ENCODE results near the gene SDF4. TPM values are rescaled to one million over a fixed set of nuclear protein-coding genes. Genes with fewer than 3 reads are reported as not detected.

SDF4 gene
- total and polyA plus RNA-seq, 2 experiments from 2014 or later = 214 to 261 TPM

DNA sequence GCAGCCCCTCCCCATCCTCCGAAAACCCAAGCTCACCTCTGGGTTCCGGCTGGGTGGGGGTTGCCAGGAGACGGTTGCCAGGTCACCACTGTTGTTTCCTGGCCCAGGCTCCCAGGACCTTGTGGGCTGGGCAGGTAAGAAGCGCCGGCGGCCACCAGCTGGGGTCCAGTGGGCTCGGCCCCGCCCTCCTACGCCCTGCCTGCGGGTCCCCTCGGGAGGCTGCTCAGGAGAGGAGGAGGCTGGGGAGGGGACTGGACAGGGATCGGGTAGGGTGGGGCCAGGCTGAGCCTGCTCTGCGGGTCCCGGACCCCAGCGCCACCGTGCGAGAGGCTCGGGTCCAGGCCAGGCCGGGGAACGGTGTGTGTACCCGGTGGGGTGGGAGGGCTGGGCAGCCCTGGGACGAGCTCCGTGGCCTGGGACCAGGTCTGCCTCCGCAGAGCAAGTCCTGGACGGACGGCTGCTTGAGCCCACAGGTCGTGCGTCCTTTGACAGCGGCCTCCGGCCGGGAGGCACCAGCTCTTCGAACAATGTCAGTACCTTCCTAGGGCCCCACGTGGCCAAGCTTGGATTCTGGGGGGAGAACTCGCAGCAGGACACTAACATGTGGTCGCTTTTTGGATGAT, 57.9 kb downstream of the SDF4 start, which contains the start of gene TTLL10:
TSS of gene TTLL10 (plus strand) at position 88 of the 623 bp plus-strand sequence. CDS start 5,336 bp downstream, outside the sequence.
- H4K20me1 ChIP-seq (ENCODE audit: insufficient read depth) = no peaks in the 10 kb centered on the region
- H3K4me1 ChIP-seq (ENCODE audit: insufficient read depth) = no peaks in the 10 kb centered on the region
- H3K27ac ChIP-seq = no peak within 1 kb of the TSS
- TF ChIP-seq EZH2phosphoT487 (IDR thresholded peaks at IDR 0.05; ENCODE audit: insufficient read depth, low read depth) (no peak), EZH2 (IDR thresholded peaks at IDR 0.05; ENCODE audit: insufficient read depth, poor library complexity, severe bottlenecking) (no peak)
- H3F3A ChIP-seq (ENCODE audit: insufficient read depth) = no peaks in the 10 kb centered on the region
- in situ Hi-C loops (cut with MboI) = no loop called here
- H3K79me2 ChIP-seq (ENCODE audit: insufficient read depth) = no peaks in the 10 kb centered on the region
- no peaks in the 10 kb centered on the region for H3K9me2 ChIP-seq (ENCODE audit: insufficient read depth)
- no peak within 1 kb of the TSS for H3K9ac ChIP-seq
- no peaks in the 10 kb centered on the region for H3K9me3 ChIP-seq (ENCODE audit: low read depth)
- peaks cover 33% of the 10 kb centered on the region for H3K27me3 ChIP-seq (replicated peaks; ENCODE audit: insufficient read depth)
- no peak within 1 kb of the TSS for H3K4me3 ChIP-seq
- DNase-seq = no peak
- no peaks in the 10 kb centered on the region for H3K36me3 ChIP-seq (ENCODE audit: low read depth)
- 19 to 24% methylated on average over 22 to 31 of the region's 35 CpGs for WGBS, 2 experiments (ENCODE audit: low coverage in 1 of 2, low lambda C conversion rate in 2 of 2, missing lambda C conversion rate in 2 of 2)
- H2AFZ ChIP-seq = no peak within 1 kb of the TSS
- H3K4me2 ChIP-seq (ENCODE audit: unreplicated experiment) = no peak within 1 kb of the TSS

DNA sequence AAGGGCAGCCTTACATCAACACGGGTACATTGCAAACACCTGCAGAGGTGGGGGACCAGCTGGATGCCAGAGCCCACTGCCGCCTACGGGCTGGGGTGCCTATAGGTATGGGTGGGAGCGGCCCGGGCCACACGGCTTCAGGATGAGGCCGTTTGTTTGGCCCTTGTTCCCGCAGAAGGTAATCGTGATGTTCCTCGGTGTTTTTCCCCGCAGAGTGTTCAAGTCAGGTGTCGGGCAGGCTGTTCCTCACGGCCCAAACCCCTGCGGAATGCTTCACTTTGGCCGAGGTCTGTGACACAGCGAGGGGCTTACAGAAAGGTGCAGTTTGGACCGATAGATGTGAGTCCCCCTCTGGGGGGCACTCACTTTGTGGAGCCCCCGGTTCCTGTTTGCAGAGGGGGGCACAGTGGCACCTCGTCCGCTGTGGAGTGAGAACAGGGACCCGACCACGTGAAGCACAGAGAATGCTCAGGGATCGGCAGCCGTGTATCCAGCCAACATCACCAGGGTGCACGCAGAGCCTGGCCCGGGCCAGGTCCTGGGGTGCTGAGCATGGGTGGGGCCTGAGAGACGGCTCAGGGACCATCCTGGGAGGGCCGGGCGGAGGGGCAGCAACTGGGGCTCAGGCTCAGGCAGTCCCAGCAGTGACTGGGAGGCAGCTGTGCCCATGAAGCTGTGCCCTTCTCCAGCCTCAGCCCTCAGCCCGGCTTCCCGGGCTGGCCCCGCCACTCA, 58.6 kb downstream of the SDF4 start:
- Histone ChIP-seq H2AFZ (no peak overlapping the region), H3K36me3 (ENCODE audit: low read depth) (no peaks in the 10 kb centered on the region), H3K27me3 (replicated peaks; ENCODE audit: insufficient read depth) (peaks cover 33% of the 10 kb centered on the region), H3K9ac (no peak overlapping the region), H3F3A (ENCODE audit: insufficient read depth) (no peaks in the 10 kb centered on the region), H3K9me3 (ENCODE audit: low read depth) (no peaks in the 10 kb centered on the region), H3K4me2 (ENCODE audit: unreplicated experiment) (no peak overlapping the region), H3K27ac (no peak overlapping the region), H3K79me2 (ENCODE audit: insufficient read depth) (no peaks in the 10 kb centered on the region), H3K9me2 (ENCODE audit: insufficient read depth) (no peaks in the 10 kb centered on the region), H3K4me1 (ENCODE audit: insufficient read depth) (no peaks in the 10 kb centered on the region), H3K4me3 (no peak overlapping the region), H4K20me1 (ENCODE audit: insufficient read depth) (no peaks in the 10 kb centered on the region)
- TF ChIP-seq EZH2 (IDR thresholded peaks at IDR 0.05; ENCODE audit: insufficient read depth, poor library complexity, severe bottlenecking) (peak; percentile 77), EZH2phosphoT487 (IDR thresholded peaks at IDR 0.05; ENCODE audit: insufficient read depth, low read depth) (no peak)
- DNase-seq = no peak
- in situ Hi-C loops (cut with MboI) = no loop called here
- 32 to 36% methylated on average over 29 to 32 of the region's 32 CpGs for WGBS, 2 experiments (ENCODE audit: low coverage in 1 of 2, low lambda C conversion rate in 2 of 2, missing lambda C conversion rate in 2 of 2)

DNA sequence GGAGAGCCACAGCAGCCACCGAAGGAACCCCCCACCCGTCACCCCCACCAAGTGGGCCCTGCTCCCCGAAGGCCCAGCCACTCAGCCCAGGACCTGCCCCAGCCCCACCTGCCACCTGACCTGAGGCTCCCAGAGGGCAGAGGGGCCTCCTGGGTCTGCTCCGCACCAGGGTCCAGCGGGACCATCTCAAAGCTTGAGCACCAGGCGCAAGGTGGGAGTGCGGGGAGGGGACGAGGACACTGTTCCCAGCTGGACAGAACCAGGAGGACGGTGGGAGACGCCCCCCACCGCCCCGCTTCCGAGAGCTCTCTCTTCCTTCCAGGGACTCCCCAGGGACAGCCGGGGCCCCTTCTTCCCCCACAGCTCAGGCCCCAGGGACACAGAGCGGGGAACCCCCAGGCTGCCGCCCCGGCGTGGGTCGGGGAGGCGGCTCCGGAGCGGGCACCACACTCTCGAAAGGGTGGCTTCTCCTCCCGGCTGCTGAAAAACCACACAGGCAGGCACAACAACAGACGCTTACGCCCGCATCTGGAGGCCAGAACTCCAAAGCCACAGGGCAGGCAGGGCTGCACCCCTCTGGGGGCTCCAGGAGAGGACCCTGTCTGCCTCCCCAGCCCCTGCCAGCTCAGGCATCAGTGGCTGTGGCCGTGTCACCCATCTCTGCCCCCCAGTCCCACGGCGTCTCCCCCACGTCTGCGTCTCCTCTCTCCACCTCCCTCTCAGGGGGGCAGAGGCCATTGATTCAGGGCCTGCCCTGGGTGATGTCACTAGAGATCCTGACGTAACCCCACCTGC, 60.1 kb downstream of the SDF4 start:
- Histone ChIP-seq H3K9me2 (ENCODE audit: insufficient read depth) (no peaks in the 10 kb centered on the region), H3F3A (ENCODE audit: insufficient read depth) (no peaks in the 10 kb centered on the region), H3K4me1 (ENCODE audit: insufficient read depth) (no peaks in the 10 kb centered on the region), H4K20me1 (ENCODE audit: insufficient read depth) (no peaks in the 10 kb centered on the region), H3K79me2 (ENCODE audit: insufficient read depth) (no peaks in the 10 kb centered on the region), H3K27me3 (replicated peaks; ENCODE audit: insufficient read depth) (peaks cover 19% of the 10 kb centered on the region), H2AFZ (no peak overlapping the region), H3K36me3 (ENCODE audit: low read depth) (no peaks in the 10 kb centered on the region), H3K4me2 (ENCODE audit: unreplicated experiment) (no peak overlapping the region), H3K27ac (no peak overlapping the region), H3K9ac (no peak overlapping the region), H3K4me3 (no peak overlapping the region), H3K9me3 (ENCODE audit: low read depth) (no peaks in the 10 kb centered on the region)
- WGBS, 2 experiments (ENCODE audit: low coverage in 1 of 2, low lambda C conversion rate in 2 of 2, missing lambda C conversion rate in 2 of 2) = 29 to 34% methylated on average over 24 to 29 of the region's 33 CpGs
- DNase-seq = no peak
- TF ChIP-seq EZH2phosphoT487 (IDR thresholded peaks at IDR 0.05; ENCODE audit: insufficient read depth, low read depth) (no peak), EZH2 (IDR thresholded peaks at IDR 0.05; ENCODE audit: insufficient read depth, poor library complexity, severe bottlenecking) (no peak)
- in situ Hi-C loops (cut with MboI) = no loop called here

DNA sequence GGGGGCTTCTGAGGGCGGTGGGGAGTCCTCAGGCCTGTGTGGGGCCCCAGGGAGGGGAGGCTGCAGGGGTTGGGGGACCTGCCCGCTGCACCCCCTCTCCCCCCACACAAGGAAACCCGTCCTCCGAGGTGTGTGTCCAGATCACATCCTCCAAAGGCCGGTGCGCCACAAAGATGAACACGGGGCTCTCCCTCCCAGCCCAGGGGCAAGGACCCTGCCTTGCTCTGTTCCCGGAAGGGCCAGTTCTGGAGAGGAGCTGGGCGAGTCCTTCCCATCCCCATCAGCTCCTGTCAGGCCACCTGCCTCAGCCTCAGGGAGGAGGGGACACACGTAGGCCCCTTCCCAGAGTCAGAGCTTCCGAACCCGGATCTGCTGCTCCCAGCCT, 60.6 kb downstream of the SDF4 start:
- Histone ChIP-seq H2AFZ (no peak overlapping the region), H3K9ac (no peak overlapping the region), H4K20me1 (ENCODE audit: insufficient read depth) (no peaks in the 10 kb centered on the region), H3K27ac (no peak overlapping the region), H3K9me2 (ENCODE audit: insufficient read depth) (no peaks in the 10 kb centered on the region), H3K4me1 (ENCODE audit: insufficient read depth) (no peaks in the 10 kb centered on the region), H3K4me3 (no peak overlapping the region), H3K36me3 (ENCODE audit: low read depth) (no peaks in the 10 kb centered on the region), H3K27me3 (replicated peaks; ENCODE audit: insufficient read depth) (peaks cover 15% of the 10 kb centered on the region), H3K4me2 (ENCODE audit: unreplicated experiment) (no peak overlapping the region), H3F3A (ENCODE audit: insufficient read depth) (no peaks in the 10 kb centered on the region), H3K79me2 (ENCODE audit: insufficient read depth) (no peaks in the 10 kb centered on the region), H3K9me3 (ENCODE audit: low read depth) (no peaks in the 10 kb centered on the region)
- WGBS, 2 experiments (ENCODE audit: low coverage in 1 of 2, low lambda C conversion rate in 2 of 2, missing lambda C conversion rate in 2 of 2) = 43 to 51% methylated on average over 11 to 12 of the region's 12 CpGs
- in situ Hi-C loops (cut with MboI) = no loop called here
- DNase-seq = no peak
- TF ChIP-seq EZH2 (IDR thresholded peaks at IDR 0.05; ENCODE audit: insufficient read depth, poor library complexity, severe bottlenecking) (no peak), EZH2phosphoT487 (IDR thresholded peaks at IDR 0.05; ENCODE audit: insufficient read depth, low read depth) (no peak)

All from GM23248 (cell line).